H1 (cell line): ENCODE data around the gene EIF2B5. TPM values are rescaled to one million over a fixed set of nuclear protein-coding genes. Genes with fewer than 3 reads are reported as not detected.

Experiments
- CTCF ChIA-PET: fragments of 300-600 bp; sonication (Branson Sonifier 250); formaldehyde crosslinking; loops from one replicate; lab custom pipeline; 2021; ENCODE audit not compliant: partially characterized antibody; lab: Charles Lee
- POLR2A ChIA-PET: fragments of 300-600 bp; sonication (Branson Sonifier 250); formaldehyde crosslinking; loops from one replicate; lab custom pipeline; 2021; ENCODE audit warnings: inconsistent platforms; ENCODE audit not compliant: partially characterized antibody; lab: Charles Lee
- DNase-seq, 2 experiments: peaks; one replicate each; pipeline versions ENCODE4 v3.0.0 to v3.0.0-alpha.2; 2010 to 2022; ENCODE audit warnings: low spot score in 2 of 2, low read depth in 1 of 2, mixed read lengths in 1 of 2
- FAIRE-seq: peaks from 2 replicates; lab custom pipeline; 2011; peaks lifted over from hg19 to GRCh38; lab: Jason Lieb, UNC
- H2AFZ ChIP-seq: 2 replicates; pipeline ENCODE4 v1.8.1; 2012; ENCODE audit warnings: low read length, inconsistent platforms
- H2AK5ac ChIP-seq: 2 replicates; pipeline ENCODE4 v1.6.1; 2013; ENCODE audit warnings: low read depth, low read length
- H2BK120ac ChIP-seq: replicated peaks from 2 replicates; pipeline ENCODE3; 2013; ENCODE audit warnings: low read depth, low read length, inconsistent platforms
- H2BK12ac ChIP-seq: 2 replicates; pipeline ENCODE4 v1.6.1; 2013; ENCODE audit warnings: low read depth, low read length
- H2BK15ac ChIP-seq: 2 replicates; pipeline ENCODE4 v1.6.1; 2013; ENCODE audit warnings: low read length
- H2BK20ac ChIP-seq: 2 replicates; pipeline ENCODE4 v1.6.1; 2013; ENCODE audit warnings: low read length
- H2BK5ac ChIP-seq: 2 replicates; pipeline ENCODE4 v1.6.1; 2013; ENCODE audit warnings: low read depth, low read length
- H3K14ac ChIP-seq: 2 replicates; pipeline ENCODE4 v1.6.1; 2013; ENCODE audit warnings: inconsistent platforms; ENCODE audit not compliant: insufficient read length
- H3K18ac ChIP-seq: 2 replicates; pipeline ENCODE4 v1.6.1; 2013; ENCODE audit warnings: low read length; ENCODE audit errors: extremely low read depth
- H3K23ac ChIP-seq: 2 replicates; pipeline ENCODE4 v1.6.1; 2013; ENCODE audit warnings: inconsistent platforms; ENCODE audit not compliant: insufficient read length
- H3K23me2 ChIP-seq: 2 replicates; pipeline ENCODE4 v1.6.1; 2013; ENCODE audit warnings: low read depth, low read length
- H3K27ac ChIP-seq: 2 replicates; pipeline ENCODE4 v1.6.1; 2011; ENCODE audit warnings: low read depth, low read length, inconsistent platforms
- H3K27me3 ChIP-seq, 4 experiments: replicated peaks in 1 of 4; 1 replicate in 1 of 4; 2 replicates in 3 of 4; pipeline versions ENCODE4 v1.6.1 to v1.8.1; 2011 to 2013; ENCODE audit warnings: low read length in 3 of 4, mild to moderate bottlenecking in 3 of 4, inconsistent platforms in 2 of 4, mixed read lengths in 2 of 4, moderate library complexity in 1 of 4; ENCODE audit not compliant: control insufficient read depth in 3 of 4, insufficient read depth in 3 of 4; ENCODE audit errors: extremely low read depth in 1 of 4
- H3K36me3 ChIP-seq, 4 experiments: 2 replicates each; pipeline versions ENCODE4 v1.6.1 to v1.8.1; 2011 to 2013; ENCODE audit warnings: mild to moderate bottlenecking in 4 of 4, low read length in 3 of 4, moderate library complexity in 2 of 4, control low read depth in 1 of 4, inconsistent platforms in 1 of 4; ENCODE audit not compliant: insufficient read depth in 4 of 4, control insufficient read depth in 2 of 4
- H3K4ac ChIP-seq: replicated peaks from 2 replicates; pipeline ENCODE3; 2013; ENCODE audit warnings: low read length, low read depth, mixed read lengths, inconsistent platforms; ENCODE audit not compliant: insufficient read length
- H3K4me1 ChIP-seq, 4 experiments: replicated peaks in 1 of 4; 1 replicate in 1 of 4; 2 replicates in 3 of 4; pipeline versions ENCODE4 v1.6.1 to v1.8.1; 2011 to 2013; ENCODE audit warnings: low read length in 3 of 4, inconsistent platforms in 2 of 4, mixed read lengths in 1 of 4; ENCODE audit not compliant: insufficient read depth in 4 of 4, control insufficient read depth in 3 of 4
- H3K4me2 ChIP-seq, 2 experiments: 2 replicates each; pipeline versions ENCODE4 v1.6.1 to v1.8.1; 2011 to 2013; ENCODE audit warnings: low read depth in 2 of 2, low read length in 2 of 2, control low read depth in 1 of 2, inconsistent platforms in 1 of 2, mild to moderate bottlenecking in 1 of 2; ENCODE audit not compliant: insufficient read depth in 1 of 2
- H3K4me3 ChIP-seq, 4 experiments: fragments of 200-600, 300-600 bp in 1 of 4; sonication (generic), shearing (Covaris generic), sonication (Bioruptor Twin) in 1 of 4; 2 replicates each; pipeline versions ENCODE4 v1.5.1 to v1.8.1; 2011 to 2016; ENCODE audit warnings: low read length in 4 of 4, low read depth in 3 of 4, control low read depth in 2 of 4, inconsistent platforms in 2 of 4, mild to moderate bottlenecking in 2 of 4, mixed read lengths in 1 of 4, moderate library complexity in 1 of 4; ENCODE audit not compliant: insufficient read depth in 2 of 4; ENCODE audit errors: extremely low read depth in 1 of 4
- H3K56ac ChIP-seq: replicated peaks from 2 replicates; pipeline ENCODE3; 2013; ENCODE audit warnings: low read depth, mild to moderate bottlenecking, mixed read lengths, low read length, inconsistent platforms; ENCODE audit not compliant: insufficient read length
- H3K79me1 ChIP-seq: 2 replicates; pipeline ENCODE4 v1.6.1; 2013; ENCODE audit warnings: low read depth, low read length, control low read depth
- H3K79me2 ChIP-seq, 2 experiments: 2 replicates each; pipeline versions ENCODE4 v1.6.1 to v1.8.1; 2012 to 2013; ENCODE audit warnings: low read length in 2 of 2, mild to moderate bottlenecking in 2 of 2, inconsistent platforms in 1 of 2; ENCODE audit not compliant: insufficient read depth in 2 of 2, control insufficient read depth in 1 of 2
- H3K9ac ChIP-seq, 4 experiments: replicated peaks in 1 of 4; 1 replicate in 1 of 4; 2 replicates in 3 of 4; pipeline versions ENCODE4 v1.6.1 to v1.8.1; 2011 to 2013; ENCODE audit warnings: low read depth in 3 of 4, low read length in 3 of 4, control low read depth in 2 of 4, mild to moderate bottlenecking in 2 of 4, moderate library complexity in 2 of 4, inconsistent platforms in 1 of 4; ENCODE audit errors: extremely low read depth in 1 of 4
- H3K9me3 ChIP-seq, 2 experiments: 2 replicates each; pipeline versions ENCODE4 v1.6.1 to v1.8.1; 2012 to 2013; ENCODE audit warnings: mild to moderate bottlenecking in 2 of 2, moderate library complexity in 2 of 2, control low read depth in 1 of 2, inconsistent platforms in 1 of 2, low read depth in 1 of 2, low read length in 1 of 2, mixed read lengths in 1 of 2; ENCODE audit not compliant: insufficient read depth in 2 of 2
- H4K20me1 ChIP-seq, 2 experiments: replicated peaks in 1 of 2; 2 replicates each; pipeline versions ENCODE3 to v1.8.1; 2011 to 2013; ENCODE audit warnings: inconsistent platforms in 2 of 2, low read length in 2 of 2, mild to moderate bottlenecking in 1 of 2; ENCODE audit not compliant: insufficient read depth in 2 of 2, control insufficient read depth in 1 of 2
- H4K5ac ChIP-seq: 2 replicates; pipeline ENCODE4 v1.6.1; 2013; ENCODE audit warnings: low read length, low read depth, mixed read lengths, inconsistent platforms; ENCODE audit not compliant: insufficient read length
- H4K8ac ChIP-seq: 2 replicates; pipeline ENCODE4 v1.8.0; 2013; ENCODE audit warnings: mild to moderate bottlenecking, moderate library complexity, low read length, inconsistent platforms; ENCODE audit not compliant: insufficient read depth; ENCODE audit errors: extremely low read depth
- H4K91ac ChIP-seq: replicated peaks from 2 replicates; pipeline ENCODE3; 2013; ENCODE audit warnings: low read length, mixed read lengths, inconsistent platforms; ENCODE audit not compliant: insufficient read length
- CTCF ChIP-seq, 3 experiments: IDR thresholded peaks; 1 replicate in 2 of 3; 2 replicates in 1 of 3; pipeline versions ENCODE4 v1.5.1 to v1.6.1; 2011; ENCODE audit warnings: low read length in 3 of 3, mild to moderate bottlenecking in 3 of 3, inconsistent platforms in 2 of 3, low read depth in 1 of 3, moderate library complexity in 1 of 3; ENCODE audit not compliant: insufficient read depth in 1 of 3; ENCODE audit errors: control extremely low read depth in 1 of 3
- MAFK ChIP-seq: IDR thresholded peaks from 2 replicates; pipeline ENCODE4 v1.6.1; 2012; ENCODE audit warnings: low read depth, mild to moderate bottlenecking, improper control_type of control experiment, low read length
- POLR2AphosphoS5 ChIP-seq: IDR thresholded peaks from 2 replicates; pipeline ENCODE4 v1.6.1; 2011; ENCODE audit warnings: low read depth, low read length
- SP4 ChIP-seq: IDR thresholded peaks from 2 replicates; pipeline ENCODE4 v1.6.1; 2012; ENCODE audit warnings: low read length, inconsistent platforms
- TAF1 ChIP-seq: IDR thresholded peaks from 2 replicates; pipeline ENCODE4 v1.6.1; 2011; ENCODE audit warnings: mild to moderate bottlenecking, low read depth, low read length
- TBP ChIP-seq: IDR thresholded peaks from 2 replicates; pipeline ENCODE4 v1.6.1; 2011; ENCODE audit warnings: low read depth, low read length, improper control_type of control experiment
- WGBS, 2 experiments: shearing (Covaris generic) in 1 of 2; methylation state at CpG; one replicate each; pipeline versions ENCODE4 v1.1.6 to v1.1.7; 2013 to 2015; ENCODE audit warnings: low lambda C conversion rate in 2 of 2, mixed read lengths in 2 of 2, inconsistent platforms in 1 of 2, low coverage in 1 of 2, missing lambda C conversion rate in 1 of 2; ENCODE audit not compliant: insufficient replicate concordance in 2 of 2, insufficient coverage in 1 of 2, insufficient read length in 1 of 2; ENCODE audit errors: extremely low coverage in 1 of 2, missing lambda C conversion rate in 1 of 2; 5-methylcytosine and 5-hydroxymethylcytosine counted together
- long read RNA-seq, 2 experiments: library from RNA in 1 of 2; library from capped mRNA in 1 of 2; stranded (forward); transcript quantifications; one replicate each; pipeline ENCODE4 v2.0.0, GENCODE V29; 2021; ENCODE audit warnings: inconsistent platforms in 1 of 2
- polyA minus RNA-seq, 3 experiments: library from RNA; depleted of rRNA, polyadenylated mRNA; stranded (reverse); fragments of >200 nt; gene quantifications; 1 replicate in 2 of 3; 2 replicates in 1 of 3; pipeline ENCODE4 v1.2.3, GENCODE V29; 2011
- polyA plus RNA-seq, 7 experiments: library from polyadenylated mRNA; depleted of rRNA in 3 of 7; stranded (reverse) in 5 of 7; unstranded in 2 of 7; fragments of >200 nt in 5 of 7; fragments of 200-250 nt in 2 of 7; gene quantifications; 1 replicate in 5 of 7; 2 replicates in 1 of 7; 4 replicates in 1 of 7; pipeline versions ENCODE4 v1.2.1 to v1.2.3, GENCODE V29; 2011 to 2013; ENCODE audit warnings: missing spikeins in 2 of 7, mixed read lengths in 2 of 7
- total RNA-seq: library from RNA; stranded (reverse); fragmentation: NEBNext Ultra II Directional; extraction: Animal tissue kit (Norgen Biotek cat#: 25700); gene quantifications from 2 replicates; pipeline ENCODE4 v1.2.1, GENCODE V29; 2021

The EIF2B5 gene
- total RNA-seq: 40.0 and 42.5 TPM in 2 replicates
- polyA plus RNA-seq (2011; rRNA removed): 32.1 and 33.1 TPM in 2 replicates
- polyA plus RNA-seq (2011; cell fraction: cytosol; rRNA removed): 44.9 TPM
- polyA plus RNA-seq (2011; cell fraction: nucleus; rRNA removed): 63.9 TPM
- polyA plus RNA-seq (2012, experiment 1 of 2): 36.5 to 43.9 TPM (median 37.4 TPM) in 4 replicates
- 33.2 TPM for polyA plus RNA-seq (2012, experiment 2 of 2)
- polyA plus RNA-seq (2013, experiment 1 of 2): 29.6 TPM
- 30.7 TPM for polyA plus RNA-seq (2013, experiment 2 of 2)
- polyA minus RNA-seq (2011; rRNA and poly(A)+ RNA removed): 46.4 and 51.6 TPM in 2 replicates
- polyA minus RNA-seq (2011; cell fraction: cytosol; rRNA and poly(A)+ RNA removed): 21.0 TPM
- polyA minus RNA-seq (2011; cell fraction: nucleus; rRNA and poly(A)+ RNA removed): 39.8 TPM
- long read RNA-seq, experiment 1, partial matches to known transcripts: 13 of 22 reads
- long read RNA-seq, experiment 1, other reads (novel, unspliced or antisense): 6 of 22 reads
- long read RNA-seq, experiment 2, partial matches to known transcripts: 5 of 9 reads
- long read RNA-seq, experiment 2, other reads (novel, unspliced or antisense): 1 of 9 reads

- peak within 1 kb of the TSS; percentile 81 for H2AFZ ChIP-seq
- TF ChIP-seq SP4: peak; percentile 85; the same call in 1 of the 2 replicates
- TF ChIP-seq CTCF (IDR thresholded peaks at IDR 0.05; ENCODE audit: control extremely low read depth in 1 of 3, insufficient read depth in 1 of 3, low read depth in 1 of 3, low read length in 3 of 3): peak; percentile 21 to 27 (median 22); a peak in 3 of 4 replicates
- TF ChIP-seq TBP: peak; percentile 82
- TF ChIP-seq TAF1: peak; percentile 86
- TF ChIP-seq POLR2AphosphoS5: peak; percentile 40; the same call in 1 of the 2 replicates
- TF ChIP-seq MAFK: no peak
Observed at GRCh38 chr3:184135149-184135910, at the start of gene EIF2B5. EIF2B5 (plus strand) TSS chr3:184135358; CDS start chr3:184135386, 28 bp downstream.

More at GRCh38 chr3:184135149-184135910, at the start of gene EIF2B5:
- H3K79me1 ChIP-seq: no peaks in the 10 kb centered on the region; the same call in 1 of the 2 replicates
- CTCF ChIA-PET: interaction anchor here (0.7 to 3.0 kb wide), 7 partner anchors 10 to 242 kb away, joined by 3 to 25 read pairs (median 4); no protein-coding TSS in a partner anchor
- H2BK120ac ChIP-seq: no peak within 1 kb of the TSS
- peak within 1 kb of the TSS; percentile 69 for H4K5ac ChIP-seq
- DNase-seq: peak; percentile 66 to 90
- FAIRE-seq: no peak
- H3K4me3 ChIP-seq: peak within 1 kb of the TSS; percentile 82 to 98 (median 88)
- no peaks in the 10 kb centered on the region for H3K9me3 ChIP-seq
- H2BK15ac ChIP-seq: peak within 1 kb of the TSS; percentile 37; the same call in 1 of the 2 replicates
- H3K4ac ChIP-seq: no peak within 1 kb of the TSS
- peak within 1 kb of the TSS; percentile 82 for H2BK5ac ChIP-seq
- peak within 1 kb of the TSS; percentile 75 to 92 (median 81) for H3K9ac ChIP-seq
- peak within 1 kb of the TSS; percentile 32; the same call in 1 of the 2 replicates for H3K27ac ChIP-seq
- peaks cover 0 to 35% of the 10 kb centered on the region in 2 experiments; a peak in 3 of 4 replicates for H3K79me2 ChIP-seq
- H2BK12ac ChIP-seq: peak within 1 kb of the TSS; percentile 53; the same call in 1 of the 2 replicates
- peak within 1 kb of the TSS; percentile 89 to 99 for H3K4me2 ChIP-seq
- H3K14ac ChIP-seq: no peak within 1 kb of the TSS
- no peak within 1 kb of the TSS for H3K56ac ChIP-seq
- WGBS, 2 experiments: 1% methylated on average over 41 of the region's 56 CpGs; no CpG with 5 or more reads in 1 of the 2 experiments
- H2AK5ac ChIP-seq: no peak within 1 kb of the TSS
- H3K23ac ChIP-seq: no peak within 1 kb of the TSS
- peaks cover 0 to 2% of the 10 kb centered on the region in 2 experiments for H4K20me1 ChIP-seq
- POLR2A ChIA-PET: interaction anchor here (0.6 to 3.1 kb wide), 15 partner anchors 10 to 245 kb away, joined by 3 to 26 read pairs (median 4); partner anchors contain the start of genes ABCF3, CAMK2N2, CHRD and DVL3
- H4K91ac ChIP-seq: peak within 1 kb of the TSS; percentile 29
- peaks cover 18% of the 10 kb centered on the region for H3K23me2 ChIP-seq
- peak within 1 kb of the TSS; percentile 79 for H3K18ac ChIP-seq
- no peaks in the 10 kb centered on the region for H3K27me3 ChIP-seq
- H4K8ac ChIP-seq: peak within 1 kb of the TSS; percentile 88; the same call in 1 of the 2 replicates
- peaks cover 0 to 5% (median 1%) of the 10 kb centered on the region in 4 experiments; a peak in 3 of 8 replicates for H3K36me3 ChIP-seq
- H2BK20ac ChIP-seq: no peak within 1 kb of the TSS
- H3K4me1 ChIP-seq: peaks cover 2 to 9% (median 3%) of the 10 kb centered on the region in 4 experiments; a peak in 4 of 7 replicates
